Measurements from ENCODE around the gene HTRA3. TPM values are rescaled to one million over a fixed set of nuclear protein-coding genes. Genes with fewer than 3 reads are reported as not detected.

HTRA3 gene
- total RNA-seq, 2 donors from 2014 or later: 33.8 to 124 TPM

DNA sequence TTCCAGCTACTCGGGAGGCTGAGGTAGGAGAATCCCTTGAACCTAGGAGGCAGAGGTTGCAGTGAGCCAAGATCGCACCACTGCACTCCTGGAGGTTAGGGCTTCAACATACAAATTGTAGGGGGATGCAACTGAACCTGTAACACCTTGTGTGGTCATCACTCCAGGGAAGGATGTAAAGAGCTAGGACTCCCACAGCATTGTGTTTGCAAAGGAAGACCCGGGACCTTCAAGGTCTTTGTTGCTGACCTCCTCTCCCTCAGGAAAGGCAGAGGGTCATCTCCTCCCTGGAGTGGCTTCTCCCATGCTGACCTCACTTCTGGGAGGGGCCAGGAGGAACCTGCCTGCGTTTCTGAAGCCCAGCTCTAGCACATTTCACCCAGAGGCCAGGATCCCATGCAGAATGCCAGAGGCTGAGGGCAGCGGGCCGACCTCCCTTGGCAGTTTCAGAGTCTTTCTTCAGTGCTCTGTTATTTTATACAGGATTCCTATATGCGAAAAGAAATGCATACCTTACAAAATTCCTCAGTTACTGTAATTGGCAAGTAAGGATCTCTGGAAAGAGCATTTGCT is 80.2 kb downstream of the HTRA3 start:
- Histone ChIP-seq H3K27me3 (no peaks in the 10 kb centered on the region), H3K27ac (no peak overlapping the region), H3K4me3 (no peak overlapping the region), H3K4me1 (peaks cover 0 to 31% of the 10 kb centered on the region in 2 donors), H3K36me3 (no peaks in the 10 kb centered on the region), H3K9me3 (no peaks in the 10 kb centered on the region)
- TF ChIP-seq, protein P1, sequence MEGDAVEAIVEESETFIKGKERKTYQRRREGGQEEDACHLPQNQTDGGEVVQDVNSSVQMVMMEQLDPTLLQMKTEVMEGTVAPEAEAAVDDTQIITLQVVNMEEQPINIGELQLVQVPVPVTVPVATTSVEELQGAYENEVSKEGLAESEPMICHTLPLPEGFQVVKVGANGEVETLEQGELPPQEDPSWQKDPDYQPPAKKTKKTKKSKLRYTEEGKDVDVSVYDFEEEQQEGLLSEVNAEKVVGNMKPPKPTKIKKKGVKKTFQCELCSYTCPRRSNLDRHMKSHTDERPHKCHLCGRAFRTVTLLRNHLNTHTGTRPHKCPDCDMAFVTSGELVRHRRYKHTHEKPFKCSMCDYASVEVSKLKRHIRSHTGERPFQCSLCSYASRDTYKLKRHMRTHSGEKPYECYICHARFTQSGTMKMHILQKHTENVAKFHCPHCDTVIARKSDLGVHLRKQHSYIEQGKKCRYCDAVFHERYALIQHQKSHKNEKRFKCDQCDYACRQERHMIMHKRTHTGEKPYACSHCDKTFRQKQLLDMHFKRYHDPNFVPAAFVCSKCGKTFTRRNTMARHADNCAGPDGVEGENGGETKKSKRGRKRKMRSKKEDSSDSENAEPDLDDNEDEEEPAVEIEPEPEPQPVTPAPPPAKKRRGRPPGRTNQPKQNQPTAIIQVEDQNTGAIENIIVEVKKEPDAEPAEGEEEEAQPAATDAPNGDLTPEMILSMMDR (IDR thresholded peaks at IDR 0.05): no peak
- DNase-seq (ENCODE audit: low spot score): no peak

DNA sequence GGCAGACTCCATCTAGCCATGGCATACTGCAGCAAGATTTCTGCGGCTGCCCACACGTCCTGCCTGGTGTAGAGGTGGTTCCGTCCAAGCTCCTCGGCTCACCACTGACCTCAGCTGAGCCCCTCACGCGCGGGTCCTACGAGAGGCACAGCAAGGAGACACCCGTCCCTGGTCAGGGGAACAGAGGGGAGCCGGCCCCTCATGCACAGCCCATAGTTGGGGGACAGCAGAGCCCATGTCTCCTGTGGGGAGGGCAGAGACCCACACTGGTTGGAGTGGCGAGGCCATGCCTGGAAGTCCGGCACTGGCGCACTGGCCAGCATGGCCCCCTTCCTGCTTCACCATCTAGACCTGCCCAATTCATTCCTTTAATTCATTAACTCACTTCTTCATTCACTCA is 80.8 kb downstream of the HTRA3 start:
- no peak overlapping the region for H3K4me3 ChIP-seq
- H3K36me3 ChIP-seq: no peaks in the 10 kb centered on the region
- H3K27me3 ChIP-seq: no peaks in the 10 kb centered on the region
- H3K27ac ChIP-seq: no peak overlapping the region
- peaks cover 0 to 31% of the 10 kb centered on the region in 2 donors for H3K4me1 ChIP-seq
- DNase-seq (ENCODE audit: low spot score): no peak
- TF ChIP-seq, protein P1 (IDR thresholded peaks at IDR 0.05): no peak
- H3K9me3 ChIP-seq: no peaks in the 10 kb centered on the region

DNA sequence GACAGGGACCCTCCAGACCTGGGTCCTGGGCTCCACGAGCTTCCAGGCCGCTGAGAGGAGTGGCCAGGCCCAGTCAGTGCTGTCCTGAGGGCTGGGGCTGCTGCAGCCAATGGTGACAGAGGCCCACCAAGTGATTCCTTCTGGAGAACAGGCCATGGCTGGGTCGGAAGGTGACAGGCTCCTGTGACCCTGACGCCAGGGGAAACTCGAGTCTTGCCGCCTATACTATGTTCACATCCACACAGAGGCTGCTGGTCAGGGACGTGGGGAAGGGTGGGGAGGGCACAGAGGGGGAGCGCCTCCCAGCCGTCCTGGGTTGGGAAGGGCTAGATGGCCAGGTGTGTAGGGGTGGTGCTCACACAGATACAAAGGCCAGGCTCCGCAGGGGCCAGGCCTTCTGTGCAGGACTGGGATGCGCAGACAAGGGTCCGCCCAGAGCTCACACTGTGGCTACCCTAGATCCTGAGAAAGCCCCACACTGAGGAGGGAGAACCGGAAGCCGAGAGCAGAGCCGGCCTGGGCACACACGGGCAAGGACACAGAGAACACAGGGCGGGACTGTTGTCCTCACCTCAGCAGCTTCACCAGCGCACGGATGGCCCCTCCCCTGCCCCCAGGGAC is 81.4 kb downstream of the HTRA3 start:
- H3K27ac ChIP-seq: no peak overlapping the region
- H3K36me3 ChIP-seq: no peaks in the 10 kb centered on the region
- TF ChIP-seq, protein P1 (IDR thresholded peaks at IDR 0.05): no peak
- no peaks in the 10 kb centered on the region for H3K9me3 ChIP-seq
- no peaks in the 10 kb centered on the region for H3K27me3 ChIP-seq
- no peak for DNase-seq (ENCODE audit: low spot score)
- peaks cover 0 to 36% of the 10 kb centered on the region in 2 donors for H3K4me1 ChIP-seq
- no peak overlapping the region for H3K4me3 ChIP-seq

DNA sequence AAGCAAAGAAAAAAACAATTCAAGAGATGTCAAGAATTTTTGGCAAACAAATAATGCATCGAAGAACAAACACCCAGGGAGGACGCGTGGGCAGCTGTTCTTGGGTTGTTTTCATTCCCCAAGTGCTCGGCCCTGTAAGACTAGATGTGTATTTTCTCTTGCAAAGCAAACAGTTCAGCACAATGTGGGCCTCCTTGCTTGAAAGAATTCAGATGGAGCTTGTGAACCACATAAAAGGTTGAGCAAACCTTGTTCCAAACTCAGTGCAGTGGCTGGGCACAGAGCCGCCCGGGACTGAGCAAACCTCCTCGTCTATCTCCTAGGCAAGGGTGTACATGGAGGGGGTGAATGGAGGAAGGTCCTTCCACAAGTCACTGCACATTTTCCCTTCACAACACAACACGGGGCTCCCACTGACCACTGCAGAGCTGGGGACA is 82.4 kb downstream of the HTRA3 start:
- no peak overlapping the region for H3K4me3 ChIP-seq
- peaks cover 0 to 29% of the 10 kb centered on the region in 2 donors for H3K4me1 ChIP-seq
- no peak overlapping the region for H3K27ac ChIP-seq

DNA sequence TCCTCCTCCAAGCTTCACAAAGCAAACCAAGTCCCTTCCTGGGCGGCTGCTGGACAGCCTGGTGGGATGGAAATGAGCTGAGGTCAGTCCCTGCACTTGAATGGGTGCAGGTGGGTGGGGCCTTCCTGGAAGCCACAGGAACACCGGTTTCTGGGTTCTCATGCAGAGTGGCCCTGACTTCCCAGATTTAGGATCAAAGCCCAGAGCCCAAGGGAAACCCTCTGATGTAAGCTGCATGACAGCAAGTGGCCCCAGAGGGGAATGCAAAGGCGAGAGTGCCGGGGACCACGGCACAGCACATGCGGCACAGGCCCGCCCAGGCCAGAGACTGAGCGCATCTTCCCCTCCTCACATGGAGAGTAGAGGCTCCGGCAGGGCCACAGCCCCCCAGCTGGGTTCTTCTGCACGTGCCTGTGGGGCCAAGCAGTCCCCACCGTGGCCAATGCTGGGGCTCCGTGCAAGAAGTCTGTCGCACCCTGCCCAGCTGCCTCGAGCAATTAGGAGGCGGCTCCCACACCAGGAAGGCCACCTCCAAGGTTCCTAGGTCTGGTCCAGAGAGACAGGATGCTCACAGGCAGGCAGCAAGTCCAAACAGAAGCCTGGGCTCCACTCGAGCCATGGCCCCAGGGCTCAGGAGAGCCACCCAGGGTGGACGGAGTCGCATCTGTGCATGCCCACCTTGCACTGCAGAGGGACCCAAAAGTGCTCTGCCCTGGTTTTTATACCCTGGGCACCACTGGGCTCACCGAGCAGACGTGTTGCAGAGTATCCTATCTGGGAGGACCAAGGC is 83.0 kb downstream of the HTRA3 start:
- no peak overlapping the region for H3K27ac ChIP-seq
- H3K9me3 ChIP-seq: no peaks in the 10 kb centered on the region
- peaks cover 0 to 27% of the 10 kb centered on the region in 2 donors for H3K4me1 ChIP-seq
- H3K4me3 ChIP-seq: no peak overlapping the region
- TF ChIP-seq, protein P1 (IDR thresholded peaks at IDR 0.05): no peak
- H3K36me3 ChIP-seq: no peaks in the 10 kb centered on the region
- H3K27me3 ChIP-seq: no peaks in the 10 kb centered on the region
- no peak for DNase-seq (ENCODE audit: low spot score)

More for the DNA sequence above, 82.4 kb downstream of the HTRA3 start:
- DNase-seq (ENCODE audit: low spot score): no peak
- Histone ChIP-seq H3K27me3 (no peaks in the 10 kb centered on the region), H3K9me3 (no peaks in the 10 kb centered on the region), H3K36me3 (no peaks in the 10 kb centered on the region)
- TF ChIP-seq, protein P1 (IDR thresholded peaks at IDR 0.05): no peak
